H9 (cell line): Measurements from ENCODE around the gene DMD. TPM values are rescaled to one million over a fixed set of nuclear protein-coding genes. Genes with fewer than 3 reads are reported as not detected.

Experiments used
- DNase-seq: peaks from one replicate; pipeline ENCODE4 v3.0.0-alpha.2; 2017
- H2AFZ ChIP-seq: one replicate; pipeline ENCODE4 v1.6.1; 2013; ENCODE audit warnings: mild to moderate bottlenecking, low read length, control low read depth, moderate library complexity
- H2AK5ac ChIP-seq: 2 replicates; pipeline ENCODE4 v1.6.1; 2013; ENCODE audit warnings: low read length, control low read depth, mixed read lengths; ENCODE audit not compliant: insufficient read length
- H2BK120ac ChIP-seq: one replicate; pipeline ENCODE4 v1.6.1; 2013; ENCODE audit warnings: low read depth, mild to moderate bottlenecking, low read length, control low read depth, inconsistent platforms; ENCODE audit not compliant: poor library complexity, severe bottlenecking
- H2BK12ac ChIP-seq: 2 replicates; pipeline ENCODE4 v1.6.1; 2013; ENCODE audit warnings: low read length, control low read depth, mixed read lengths, low read depth; ENCODE audit not compliant: insufficient read length
- H2BK15ac ChIP-seq: 2 replicates; pipeline ENCODE4 v1.6.1; 2013; ENCODE audit warnings: low read depth, low read length, control low read depth
- H2BK20ac ChIP-seq: one replicate; pipeline ENCODE4 v1.6.1; 2013; ENCODE audit warnings: low read depth, mild to moderate bottlenecking, low read length, control low read depth, inconsistent platforms; ENCODE audit not compliant: poor library complexity, severe bottlenecking
- H2BK5ac ChIP-seq: 2 replicates; pipeline ENCODE4 v1.6.1; 2013; ENCODE audit warnings: low read length, control low read depth, mixed read lengths; ENCODE audit not compliant: insufficient read length
- H3K14ac ChIP-seq: 2 replicates; pipeline ENCODE4 v1.6.1; 2013; ENCODE audit warnings: low read length, control low read depth; ENCODE audit not compliant: insufficient read depth
- H3K18ac ChIP-seq: 2 replicates; pipeline ENCODE4 v1.6.1; 2013; ENCODE audit warnings: low read depth, mild to moderate bottlenecking, mixed read lengths, low read length, control low read depth; ENCODE audit not compliant: insufficient read length
- H3K23ac ChIP-seq: 2 replicates; pipeline ENCODE4 v1.6.1; 2013; ENCODE audit warnings: low read length, control low read depth, mixed read lengths, low read depth; ENCODE audit not compliant: insufficient read length
- H3K23me2 ChIP-seq: 2 replicates; pipeline ENCODE4 v1.6.1; 2013; ENCODE audit warnings: low read depth, mild to moderate bottlenecking, mixed read lengths, low read length, control low read depth; ENCODE audit not compliant: insufficient read length, poor library complexity, severe bottlenecking
- H3K27ac ChIP-seq: 2 replicates; pipeline ENCODE4 v1.5.1; 2013; ENCODE audit warnings: low read length, control low read depth, mixed read lengths, low read depth; ENCODE audit not compliant: insufficient read length
- H3K27me3 ChIP-seq: 2 replicates; pipeline ENCODE4 v1.6.1; 2013; ENCODE audit warnings: low read length, control low read depth, inconsistent platforms; ENCODE audit not compliant: insufficient read depth
- H3K4ac ChIP-seq: 2 replicates; pipeline ENCODE4 v1.6.1; 2013; ENCODE audit warnings: low read depth, mild to moderate bottlenecking, control low read depth, inconsistent platforms, low read length, moderate library complexity
- H3K4me1 ChIP-seq: 2 replicates; pipeline ENCODE4 v1.6.1; 2013; ENCODE audit warnings: low read length, control low read depth, inconsistent platforms; ENCODE audit not compliant: insufficient read depth
- H3K4me2 ChIP-seq: 2 replicates; pipeline ENCODE4 v1.6.1; 2013; ENCODE audit warnings: low read length, control low read depth, mixed read lengths; ENCODE audit not compliant: insufficient read length, insufficient read depth
- H3K56ac ChIP-seq: 2 replicates; pipeline ENCODE4 v1.6.1; 2013; ENCODE audit warnings: low read depth, mild to moderate bottlenecking, mixed read lengths, low read length, control low read depth; ENCODE audit not compliant: insufficient read length
- H3K79me1 ChIP-seq: 2 replicates; pipeline ENCODE4 v1.6.1; 2013; ENCODE audit warnings: low read depth, mild to moderate bottlenecking, moderate library complexity, low read length, control low read depth, inconsistent platforms; ENCODE audit not compliant: insufficient read depth, poor library complexity, severe bottlenecking
- H3K79me2 ChIP-seq: 2 replicates; pipeline ENCODE4 v1.6.1; 2013; ENCODE audit warnings: low read length, control low read depth, inconsistent platforms; ENCODE audit not compliant: insufficient read depth
- H3K9ac ChIP-seq: 2 replicates; pipeline ENCODE4 v1.6.1; 2013; ENCODE audit warnings: low read length, control low read depth, mixed read lengths; ENCODE audit not compliant: insufficient read length; ENCODE audit errors: extremely low read depth
- H3K9me3 ChIP-seq: one replicate; pipeline ENCODE4 v1.6.1; 2013; ENCODE audit warnings: low read depth, low read length, inconsistent platforms; ENCODE audit not compliant: control insufficient read depth
- H3T11ph ChIP-seq: one replicate; pipeline ENCODE4 v1.6.1; 2013; ENCODE audit warnings: mild to moderate bottlenecking, low read length, control low read depth, inconsistent platforms
- H4K20me1 ChIP-seq: one replicate; pipeline ENCODE4 v1.6.1; 2013; ENCODE audit not compliant: control insufficient read depth, insufficient read length, insufficient read depth
- H4K5ac ChIP-seq: 2 replicates; pipeline ENCODE4 v1.6.1; 2013; ENCODE audit warnings: low read depth, mild to moderate bottlenecking, mixed read lengths, low read length, control low read depth; ENCODE audit not compliant: insufficient read length
- H4K8ac ChIP-seq: replicated peaks from 2 replicates; pipeline ENCODE4 v1.6.1; 2013; ENCODE audit warnings: low read length, control low read depth, mixed read lengths, low read depth; ENCODE audit not compliant: insufficient read length
- H4K91ac ChIP-seq: 2 replicates; pipeline ENCODE4 v1.6.1; 2013; ENCODE audit warnings: low read depth, mild to moderate bottlenecking, moderate library complexity, mixed read lengths, low read length, control low read depth; ENCODE audit not compliant: insufficient read length
- H3K27ac Mint-ChIP-seq, 3 experiments: 2 replicates in 2 of 3; 3 replicates in 1 of 3; pipeline ENCODE4 v1.8.0; 2020 to 2021; ENCODE audit warnings: mixed read lengths in 3 of 3, mild to moderate bottlenecking in 1 of 3, moderate library complexity in 1 of 3
- H3K27me3 Mint-ChIP-seq: 2 replicates; pipeline ENCODE4 v1.8.0; 2021; ENCODE audit warnings: low read depth, mild to moderate bottlenecking, moderate library complexity, mixed read lengths
- H3K36me3 Mint-ChIP-seq, 3 experiments: 2 replicates in 2 of 3; 3 replicates in 1 of 3; pipeline ENCODE4 v1.8.0; 2020 to 2021; ENCODE audit warnings: low read depth in 3 of 3, mixed read lengths in 3 of 3; ENCODE audit not compliant: insufficient read depth in 1 of 3
- H3K4me1 Mint-ChIP-seq, 2 experiments: 2 replicates each; pipeline ENCODE4 v1.8.0; 2020; ENCODE audit warnings: mixed read lengths in 2 of 2
- H3K4me3 Mint-ChIP-seq, 2 experiments: 2 replicates in 1 of 2; 3 replicates in 1 of 2; pipeline ENCODE4 v1.8.0; 2020 to 2021; ENCODE audit warnings: mild to moderate bottlenecking in 2 of 2, mixed read lengths in 2 of 2, moderate library complexity in 1 of 2
- H3K9me3 Mint-ChIP-seq, 2 experiments: 2 replicates in 1 of 2; 3 replicates in 1 of 2; pipeline ENCODE4 v1.8.0; 2020; ENCODE audit warnings: mild to moderate bottlenecking in 2 of 2, mixed read lengths in 2 of 2, moderate library complexity in 1 of 2
- CTCF ChIP-seq: fragments of 200-600 bp; sonication (generic); conservative IDR thresholded peaks from 3 replicates; pipeline ENCODE4 v1.8.0; 2021; ENCODE audit warnings: antibody characterized with exemption, mild to moderate bottlenecking
- WGBS: extraction: QIAGEN DNeasy Blood & Tissue Kit; methylation state at CpG from one replicate; pipeline ENCODE4 v1.1.7; 2013; ENCODE audit warnings: missing lambda C conversion rate, low lambda C conversion rate, mixed read lengths; ENCODE audit not compliant: insufficient read length; ENCODE audit errors: extremely low coverage; 5-methylcytosine and 5-hydroxymethylcytosine counted together
- total RNA-seq: library from RNA; stranded (reverse); gene quantifications from 2 replicates; pipeline ENCODE4 v1.2.1, GENCODE V29; 2021

DMD gene
- total RNA-seq, 1 experiment from 2014 or later, result 3.8 TPM

- no peaks in the 10 kb centered on the region for H3K79me2 ChIP-seq
- no peak overlapping the region for H3K9ac ChIP-seq
- H3T11ph ChIP-seq, result no peak overlapping the region
- H3K4me1 Mint-ChIP-seq, result no peaks in the 10 kb centered on the region
- no peak for DNase-seq
- H3K14ac ChIP-seq, result no peak overlapping the region
- no peak overlapping the region for H2BK5ac ChIP-seq
- peaks cover 0 to 6% (median 2%) of the 10 kb centered on the region in 3 experiments; a peak in 6 of 7 replicates for H3K36me3 Mint-ChIP-seq
- H3K9me3 Mint-ChIP-seq, result peaks cover 54 to 59% of the 10 kb centered on the region in 2 experiments
- H4K20me1 ChIP-seq, result no peaks in the 10 kb centered on the region
- H2BK120ac ChIP-seq, result no peak overlapping the region
- no peak overlapping the region for H2BK15ac ChIP-seq
- TF ChIP-seq CTCF, result no peak
- no peak overlapping the region for H2AFZ ChIP-seq
- H3K23me2 ChIP-seq, result no peaks in the 10 kb centered on the region
- H4K91ac ChIP-seq, result no peak overlapping the region
- H2BK12ac ChIP-seq, result no peak overlapping the region
- H3K79me1 ChIP-seq, result no peaks in the 10 kb centered on the region
- no peak overlapping the region for H3K4me2 ChIP-seq
- WGBS, result 100% methylated on average over 1 of the region's 5 CpGs
- H3K27me3 Mint-ChIP-seq, result no peaks in the 10 kb centered on the region
- no peak overlapping the region for H2AK5ac ChIP-seq
- no peaks in the 10 kb centered on the region for H3K4me1 ChIP-seq
- no peak overlapping the region for H3K4ac ChIP-seq
- no peak overlapping the region for H3K4me3 Mint-ChIP-seq
- H3K56ac ChIP-seq, result no peak overlapping the region
- H4K8ac ChIP-seq, result no peak overlapping the region
- no peak overlapping the region for H3K27ac Mint-ChIP-seq
- H2BK20ac ChIP-seq, result no peak overlapping the region
- no peak overlapping the region for H4K5ac ChIP-seq
- H3K18ac ChIP-seq, result no peak overlapping the region
- H3K9me3 ChIP-seq, result no peaks in the 10 kb centered on the region
- no peak overlapping the region for H3K23ac ChIP-seq
- no peaks in the 10 kb centered on the region for H3K27me3 ChIP-seq
- H3K27ac ChIP-seq, result no peak overlapping the region
These were observed 1034.8 kb downstream of the DMD start for GRCh38 chrX:32176510-32176909.
